Suprapubic skin (tissue), 4 donors: ENCODE data around the gene ATP2A2. TPM values are rescaled to one million over a fixed set of nuclear protein-coding genes. Genes with fewer than 3 reads are reported as not detected.
A peak's percentile ranks its signal among the peaks of the same experiment; 100 is the strongest.

ENCODE experiments used
- DNase-seq, 2 donors: peaks; one replicate each; pipeline ENCODE4 v3.0.0-alpha.2; 2019; ENCODE audit warnings: low spot score in 2 of 2
- H3K27ac ChIP-seq: fragments of 200-600 bp; sonication (generic); one replicate; pipeline ENCODE4 v1.5.1; 2019
- H3K27me3 ChIP-seq: fragments of 200-600 bp; sonication (generic); one replicate; pipeline ENCODE4 v1.5.1; 2019
- H3K36me3 ChIP-seq: fragments of 200-600 bp; sonication (generic); one replicate; pipeline ENCODE4 v1.5.1; 2019
- H3K4me1 ChIP-seq: fragments of 200-600 bp; sonication (generic); one replicate; pipeline ENCODE4 v1.5.1; 2019
- H3K4me3 ChIP-seq: fragments of 200-600 bp; sonication (generic); one replicate; pipeline ENCODE4 v1.5.1; 2019; ENCODE audit warnings: mild to moderate bottlenecking
- H3K9me3 ChIP-seq: fragments of 200-600 bp; sonication (generic); one replicate; pipeline ENCODE4 v1.5.1; 2019
- EP300 ChIP-seq: sonication (generic); formaldehyde crosslinking; IDR thresholded peaks from one replicate; pipeline ENCODE4 v1.6.1; 2017; ENCODE audit warnings: antibody characterized with exemption
- POLR2A ChIP-seq, 2 donors: fragments of 450-650 bp; IDR thresholded peaks; one replicate each; pipeline ENCODE4 v1.6.1; 2017; ENCODE audit warnings: antibody characterized with exemption in 2 of 2, mild to moderate bottlenecking in 2 of 2, moderate library complexity in 2 of 2
- POLR2AphosphoS5 ChIP-seq, 3 donors: sonication (generic); formaldehyde crosslinking; IDR thresholded peaks; one replicate each; pipeline ENCODE4 v1.6.1; 2017; ENCODE audit warnings: antibody characterized with exemption in 3 of 3
- WGBS: methylation state at CpG from one replicate; pipeline ENCODE4 v1.1.5; 2018; 5-methylcytosine and 5-hydroxymethylcytosine counted together
- total RNA-seq, 4 donors: library from RNA; depleted of rRNA; stranded (reverse); fragments of >200 nt; gene quantifications; one replicate each; pipeline ENCODE4 v1.1.0, GENCODE V29; 2016
- TF ChIP-seq, protein P1 (sequence below), 2 donors: fragments of 200-600 bp in 1 of 2; fragments of 450-650 bp in 1 of 2; sonication (generic) in 1 of 2; IDR thresholded peaks; one replicate each; pipeline ENCODE4 v1.5.1; 2016 to 2019; ENCODE audit warnings: antibody characterized with exemption in 2 of 2, mild to moderate bottlenecking in 1 of 2, moderate library complexity in 1 of 2

The ATP2A2 gene
- total RNA-seq, 4 donors from 2014 or later = 95.9 to 138 (median 118) TPM

DNA sequence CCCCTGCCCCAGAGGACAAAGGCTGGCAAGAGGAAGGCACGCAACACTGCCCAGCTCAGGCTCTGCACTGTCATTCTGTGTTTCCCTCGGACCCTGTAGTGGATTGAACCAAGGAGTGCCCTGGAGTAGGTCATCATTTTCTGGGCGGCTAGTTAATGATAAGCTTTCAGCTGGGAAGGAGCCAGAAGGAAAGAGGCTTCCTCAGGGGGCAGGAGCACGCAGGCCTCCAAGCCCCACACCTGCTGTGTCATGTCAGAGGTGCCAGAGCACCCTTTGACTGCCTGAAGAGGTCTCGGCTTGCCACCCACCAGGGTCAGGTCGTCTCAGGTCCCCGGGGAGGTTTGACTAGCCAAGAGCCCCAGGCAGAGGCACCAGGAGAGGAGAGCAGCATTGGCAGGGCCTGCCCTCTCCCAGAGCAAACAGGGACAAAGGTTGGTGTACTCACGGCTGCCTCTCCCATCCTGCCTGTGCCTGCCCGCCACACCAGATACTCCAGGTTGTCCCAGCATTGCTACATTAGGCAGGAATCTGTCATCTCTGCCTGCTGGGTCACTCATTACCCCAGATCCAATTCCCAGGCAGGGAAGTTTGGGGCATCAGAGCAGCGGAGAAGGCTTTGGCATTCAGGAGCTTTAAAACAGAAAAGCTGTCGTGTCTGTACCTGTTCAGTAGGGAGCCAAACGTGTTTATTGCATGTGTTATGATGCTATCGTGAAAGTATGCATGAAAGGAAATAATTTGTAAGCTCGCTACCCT, 33.5 kb upstream of the ATP2A2 start:
- H3K36me3 ChIP-seq = no peaks in the 10 kb centered on the region
- peaks cover 45% of the 10 kb centered on the region for H3K4me1 ChIP-seq
- H3K27me3 ChIP-seq = no peaks in the 10 kb centered on the region
- WGBS = 42% methylated on average over 14 of the region's 14 CpGs
- no peaks in the 10 kb centered on the region for H3K9me3 ChIP-seq
- H3K27ac ChIP-seq = peak overlapping the region; percentile 88
- TF ChIP-seq, protein P1, sequence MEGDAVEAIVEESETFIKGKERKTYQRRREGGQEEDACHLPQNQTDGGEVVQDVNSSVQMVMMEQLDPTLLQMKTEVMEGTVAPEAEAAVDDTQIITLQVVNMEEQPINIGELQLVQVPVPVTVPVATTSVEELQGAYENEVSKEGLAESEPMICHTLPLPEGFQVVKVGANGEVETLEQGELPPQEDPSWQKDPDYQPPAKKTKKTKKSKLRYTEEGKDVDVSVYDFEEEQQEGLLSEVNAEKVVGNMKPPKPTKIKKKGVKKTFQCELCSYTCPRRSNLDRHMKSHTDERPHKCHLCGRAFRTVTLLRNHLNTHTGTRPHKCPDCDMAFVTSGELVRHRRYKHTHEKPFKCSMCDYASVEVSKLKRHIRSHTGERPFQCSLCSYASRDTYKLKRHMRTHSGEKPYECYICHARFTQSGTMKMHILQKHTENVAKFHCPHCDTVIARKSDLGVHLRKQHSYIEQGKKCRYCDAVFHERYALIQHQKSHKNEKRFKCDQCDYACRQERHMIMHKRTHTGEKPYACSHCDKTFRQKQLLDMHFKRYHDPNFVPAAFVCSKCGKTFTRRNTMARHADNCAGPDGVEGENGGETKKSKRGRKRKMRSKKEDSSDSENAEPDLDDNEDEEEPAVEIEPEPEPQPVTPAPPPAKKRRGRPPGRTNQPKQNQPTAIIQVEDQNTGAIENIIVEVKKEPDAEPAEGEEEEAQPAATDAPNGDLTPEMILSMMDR (IDR thresholded peaks at IDR 0.05) = no peak
- peak in 1 of 3 donors; percentile 27 for TF ChIP-seq POLR2AphosphoS5 (IDR thresholded peaks at IDR 0.05)
- H3K4me3 ChIP-seq = no peak overlapping the region
- no peak for DNase-seq

DNA sequence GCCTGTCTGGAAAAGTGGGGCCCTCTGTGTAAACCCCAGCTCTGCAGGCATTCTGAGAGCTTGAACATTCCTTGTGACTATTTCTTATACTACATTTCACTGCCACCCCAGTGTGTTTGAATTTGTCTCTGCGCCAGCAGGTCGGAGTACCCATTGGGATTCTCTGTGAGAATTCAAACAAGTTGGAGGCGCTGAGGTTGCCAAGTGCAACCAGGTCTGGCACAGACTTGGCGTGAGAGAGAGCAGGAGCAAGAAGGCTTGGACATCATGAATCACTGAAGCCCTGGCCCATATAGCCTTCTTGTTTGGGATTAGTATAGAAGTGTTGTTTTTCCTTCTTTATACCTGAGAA, 33.0 kb upstream of the ATP2A2 start:
- Histone ChIP-seq H3K9me3 (no peaks in the 10 kb centered on the region), H3K27me3 (no peaks in the 10 kb centered on the region), H3K27ac (peak overlapping the region; percentile 88), H3K4me1 (peaks cover 45% of the 10 kb centered on the region), H3K4me3 (no peak overlapping the region), H3K36me3 (no peaks in the 10 kb centered on the region)
- no peak for DNase-seq
- TF ChIP-seq, protein P1 (IDR thresholded peaks at IDR 0.05) = no peak
- TF ChIP-seq EP300 = no peak
- no peak for TF ChIP-seq POLR2A (IDR thresholded peaks at IDR 0.05)
- TF ChIP-seq POLR2AphosphoS5 (IDR thresholded peaks at IDR 0.05) = no peak
- 64% methylated on average over 4 of the region's 4 CpGs for WGBS

DNA sequence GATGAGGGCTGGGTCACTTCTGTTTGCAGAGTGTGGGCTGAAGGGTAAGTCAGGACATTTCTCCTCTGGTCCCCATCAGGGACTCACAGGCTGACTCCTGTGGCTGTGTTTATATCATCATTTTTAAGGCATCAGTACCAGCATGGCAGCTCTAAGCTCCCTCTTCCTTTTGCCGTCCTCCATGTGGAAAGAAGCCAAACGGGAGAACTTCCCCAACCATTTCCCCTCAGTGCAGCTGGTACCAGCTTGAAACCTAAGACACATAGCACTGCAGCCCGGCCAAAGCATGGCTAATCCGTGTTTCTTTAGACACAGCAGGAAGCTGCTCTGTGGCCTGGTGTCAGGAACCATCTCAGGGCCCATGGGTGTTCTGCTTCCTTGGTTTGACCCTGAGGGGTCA, 31.9 kb upstream of the ATP2A2 start:
- TF ChIP-seq EP300 (no peak), POLR2A (IDR thresholded peaks at IDR 0.05) (no peak), POLR2AphosphoS5 (IDR thresholded peaks at IDR 0.05) (no peak)
- TF ChIP-seq, protein P1 (IDR thresholded peaks at IDR 0.05) = no peak
- Histone ChIP-seq H3K27me3 (no peaks in the 10 kb centered on the region), H3K36me3 (no peaks in the 10 kb centered on the region), H3K4me3 (no peak overlapping the region), H3K4me1 (peaks cover 45% of the 10 kb centered on the region), H3K9me3 (no peaks in the 10 kb centered on the region), H3K27ac (peak overlapping the region; percentile 88)
- WGBS = 66% methylated on average over 4 of the region's 4 CpGs
- DNase-seq = no peak

DNA sequence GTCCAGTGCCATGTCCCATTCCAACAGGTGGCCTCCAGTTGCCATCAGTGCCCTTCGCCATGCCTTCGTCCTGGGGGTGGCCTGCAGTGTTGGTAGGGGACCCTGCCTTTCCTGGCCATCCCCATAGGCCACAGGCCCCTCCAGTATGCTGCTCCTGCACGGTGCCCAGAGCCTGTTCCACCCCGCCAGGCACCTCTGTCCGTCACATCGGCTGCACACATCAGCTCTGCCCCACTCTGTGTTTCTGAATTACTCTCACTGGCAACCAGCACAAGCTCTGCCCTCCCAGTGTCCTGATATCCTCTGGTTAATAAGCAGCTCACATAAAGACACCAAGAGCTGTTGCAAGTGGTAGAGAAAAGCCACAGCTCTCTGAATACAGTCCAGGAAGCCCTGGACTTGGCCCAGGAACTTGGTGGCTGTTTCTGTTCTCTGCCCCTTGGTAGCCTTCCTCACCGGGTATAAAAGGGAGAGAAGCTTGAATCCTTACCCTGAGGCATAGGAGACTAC, 31.3 kb upstream of the ATP2A2 start:
- H3K36me3 ChIP-seq = no peaks in the 10 kb centered on the region
- H3K9me3 ChIP-seq = no peaks in the 10 kb centered on the region
- H3K4me3 ChIP-seq = no peak overlapping the region
- WGBS = 84% methylated on average over 7 of the region's 7 CpGs
- no peaks in the 10 kb centered on the region for H3K27me3 ChIP-seq
- DNase-seq = no peak
- TF ChIP-seq POLR2A (IDR thresholded peaks at IDR 0.05) (no peak), EP300 (no peak), POLR2AphosphoS5 (IDR thresholded peaks at IDR 0.05) (no peak)
- TF ChIP-seq, protein P1 (IDR thresholded peaks at IDR 0.05) = no peak
- no peak overlapping the region for H3K27ac ChIP-seq
- peaks cover 45% of the 10 kb centered on the region for H3K4me1 ChIP-seq

DNA sequence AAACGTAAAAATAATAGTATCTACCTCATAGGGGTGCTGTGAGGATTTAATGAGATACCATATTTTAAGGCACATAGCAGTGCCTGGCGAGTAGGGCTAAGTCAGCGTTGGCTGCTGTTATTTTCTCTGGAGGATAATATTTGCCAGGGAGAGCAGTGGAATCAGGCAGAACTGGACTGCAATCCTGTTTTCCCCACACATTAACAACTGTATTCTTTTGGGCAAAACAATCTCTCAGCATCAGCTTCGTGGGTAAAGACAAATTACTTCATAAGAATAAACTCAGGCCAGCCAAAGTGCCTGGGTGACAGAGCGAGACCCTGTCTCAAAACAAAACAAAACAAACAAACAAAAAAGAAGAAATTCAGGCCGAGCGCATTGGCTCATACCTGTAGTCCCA, 29.7 kb upstream of the ATP2A2 start:
- Histone ChIP-seq H3K4me1 (peaks cover 41% of the 10 kb centered on the region), H3K27me3 (no peaks in the 10 kb centered on the region)
- 84% methylated on average over 7 of the region's 7 CpGs for WGBS

More for the DNA sequence above, 29.7 kb upstream of the ATP2A2 start:
- Histone ChIP-seq H3K36me3 (no peaks in the 10 kb centered on the region), H3K4me3 (no peak overlapping the region), H3K27ac (no peak overlapping the region), H3K9me3 (no peaks in the 10 kb centered on the region)
- no peak for TF ChIP-seq POLR2AphosphoS5 (IDR thresholded peaks at IDR 0.05)
- TF ChIP-seq EP300 = no peak
- no peak for TF ChIP-seq POLR2A (IDR thresholded peaks at IDR 0.05)
- TF ChIP-seq, protein P1 (IDR thresholded peaks at IDR 0.05) = no peak
- DNase-seq = no peak
